Osteocyte (in vitro differentiated cells): ENCODE measurements around the gene VWA5B1. TPM values are rescaled to one million over a fixed set of nuclear protein-coding genes. Genes with fewer than 3 reads are reported as not detected.

Experiments used
- DNase-seq: peaks from one replicate; pipeline ENCODE4 v3.0.0; 2021; ENCODE audit warnings: mixed read lengths; ENCODE audit not compliant: unreplicated experiment; ENCODE audit errors: extremely low spot score
- H3K27ac Mint-ChIP-seq: one replicate; pipeline ENCODE4 v1.8.0; 2021; ENCODE audit warnings: mild to moderate bottlenecking, mixed read lengths; ENCODE audit not compliant: unreplicated experiment
- H3K27me3 Mint-ChIP-seq: one replicate; pipeline ENCODE4 v1.8.0; 2021; ENCODE audit warnings: mixed read lengths; ENCODE audit not compliant: unreplicated experiment
- H3K36me3 Mint-ChIP-seq: one replicate; pipeline ENCODE4 v1.8.0; 2021; ENCODE audit warnings: mixed read lengths; ENCODE audit not compliant: unreplicated experiment
- H3K4me1 Mint-ChIP-seq: one replicate; pipeline ENCODE4 v1.8.0; 2021; ENCODE audit warnings: mixed read lengths; ENCODE audit not compliant: unreplicated experiment
- H3K4me3 Mint-ChIP-seq: one replicate; pipeline ENCODE4 v1.8.0; 2021; ENCODE audit warnings: mild to moderate bottlenecking, moderate library complexity, mixed read lengths; ENCODE audit not compliant: unreplicated experiment
- H3K9me3 Mint-ChIP-seq: one replicate; pipeline ENCODE4 v1.8.0; 2021; ENCODE audit warnings: mixed read lengths; ENCODE audit not compliant: unreplicated experiment
- total RNA-seq: library from RNA; stranded (reverse); gene quantifications from 2 replicates; pipeline ENCODE4 v1.2.1, GENCODE V29; 2021
- TF ChIP-seq, protein P1 (sequence below): fragments of 200-600 bp; sonication (generic); IDR thresholded peaks from 2 replicates; pipeline ENCODE4 v1.5.0; 2021; ENCODE audit warnings: antibody characterized with exemption, mild to moderate bottlenecking, moderate library complexity

The VWA5B1 gene
- total RNA-seq, 1 donor from 2014 or later, result not detected

DNA sequence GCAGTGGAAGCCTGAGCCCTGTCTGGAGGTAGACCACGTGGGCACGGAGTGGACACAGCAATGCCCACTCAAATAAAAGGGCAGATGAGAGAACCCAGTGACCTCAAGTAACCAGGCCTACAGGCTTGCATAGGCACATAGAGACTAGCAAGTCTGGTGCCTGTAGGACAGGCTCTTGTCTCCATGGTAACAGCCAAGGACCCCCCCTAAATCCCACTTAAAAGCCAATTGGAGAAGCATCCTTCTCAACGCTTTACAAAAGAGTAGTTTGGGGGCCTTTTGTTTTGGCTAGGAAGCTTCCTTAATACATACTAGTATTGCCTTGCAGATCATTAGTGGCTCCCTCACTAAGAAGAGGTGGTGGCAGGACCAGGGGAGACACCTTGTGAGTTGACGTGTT, 63.9 kb downstream of the VWA5B1 start:
- Mint-ChIP-seq H3K4me3 (no peak overlapping the region), H3K9me3 (no peaks in the 10 kb centered on the region), H3K4me1 (peaks cover 10% of the 10 kb centered on the region), H3K27me3 (peaks cover 16% of the 10 kb centered on the region), H3K27ac (no peak overlapping the region), H3K36me3 (no peaks in the 10 kb centered on the region)
- TF ChIP-seq, protein P1, sequence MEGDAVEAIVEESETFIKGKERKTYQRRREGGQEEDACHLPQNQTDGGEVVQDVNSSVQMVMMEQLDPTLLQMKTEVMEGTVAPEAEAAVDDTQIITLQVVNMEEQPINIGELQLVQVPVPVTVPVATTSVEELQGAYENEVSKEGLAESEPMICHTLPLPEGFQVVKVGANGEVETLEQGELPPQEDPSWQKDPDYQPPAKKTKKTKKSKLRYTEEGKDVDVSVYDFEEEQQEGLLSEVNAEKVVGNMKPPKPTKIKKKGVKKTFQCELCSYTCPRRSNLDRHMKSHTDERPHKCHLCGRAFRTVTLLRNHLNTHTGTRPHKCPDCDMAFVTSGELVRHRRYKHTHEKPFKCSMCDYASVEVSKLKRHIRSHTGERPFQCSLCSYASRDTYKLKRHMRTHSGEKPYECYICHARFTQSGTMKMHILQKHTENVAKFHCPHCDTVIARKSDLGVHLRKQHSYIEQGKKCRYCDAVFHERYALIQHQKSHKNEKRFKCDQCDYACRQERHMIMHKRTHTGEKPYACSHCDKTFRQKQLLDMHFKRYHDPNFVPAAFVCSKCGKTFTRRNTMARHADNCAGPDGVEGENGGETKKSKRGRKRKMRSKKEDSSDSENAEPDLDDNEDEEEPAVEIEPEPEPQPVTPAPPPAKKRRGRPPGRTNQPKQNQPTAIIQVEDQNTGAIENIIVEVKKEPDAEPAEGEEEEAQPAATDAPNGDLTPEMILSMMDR, result no peak
- DNase-seq, result no peak

DNA sequence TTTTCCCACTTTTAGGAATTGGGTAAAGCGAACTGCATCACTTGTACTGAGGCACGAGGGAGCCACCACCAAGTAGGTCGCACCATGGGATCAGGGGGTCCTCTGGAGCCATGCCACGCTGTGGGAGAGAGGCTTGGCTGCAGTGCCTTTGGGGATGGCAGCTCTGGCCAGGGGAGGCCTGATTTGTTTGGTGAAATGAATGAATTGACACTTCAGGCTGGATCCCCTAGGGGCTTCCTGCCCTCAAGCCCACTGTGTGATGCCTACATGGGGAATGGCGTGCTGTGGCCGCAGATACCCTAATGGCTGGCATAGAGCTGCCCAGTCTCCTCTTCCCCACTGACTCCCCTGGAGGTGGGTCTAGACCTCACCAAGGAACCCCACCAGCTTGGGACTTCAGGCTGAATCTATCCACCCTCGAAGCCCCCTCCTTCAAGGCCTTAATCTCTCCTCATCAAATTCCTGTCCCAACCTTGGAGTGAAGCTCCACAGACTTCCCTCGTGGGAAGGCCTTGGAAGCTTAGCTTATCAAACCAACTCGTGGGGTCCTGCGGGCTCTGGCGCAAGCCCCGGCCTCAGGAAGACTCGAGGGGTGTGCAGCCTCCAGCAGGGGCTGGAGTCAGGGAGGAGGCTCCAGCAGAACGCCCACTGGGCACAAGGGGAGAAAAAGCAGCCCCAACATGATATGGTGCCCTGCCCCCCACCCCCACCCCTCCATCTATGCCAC, 64.6 kb downstream of the VWA5B1 start:
- H3K9me3 Mint-ChIP-seq, result no peaks in the 10 kb centered on the region
- DNase-seq, result no peak
- TF ChIP-seq, protein P1, result no peak
- no peak overlapping the region for H3K4me3 Mint-ChIP-seq
- peaks cover 10% of the 10 kb centered on the region for H3K4me1 Mint-ChIP-seq
- no peak overlapping the region for H3K27ac Mint-ChIP-seq
- no peaks in the 10 kb centered on the region for H3K36me3 Mint-ChIP-seq
- H3K27me3 Mint-ChIP-seq, result peaks cover 23% of the 10 kb centered on the region

DNA sequence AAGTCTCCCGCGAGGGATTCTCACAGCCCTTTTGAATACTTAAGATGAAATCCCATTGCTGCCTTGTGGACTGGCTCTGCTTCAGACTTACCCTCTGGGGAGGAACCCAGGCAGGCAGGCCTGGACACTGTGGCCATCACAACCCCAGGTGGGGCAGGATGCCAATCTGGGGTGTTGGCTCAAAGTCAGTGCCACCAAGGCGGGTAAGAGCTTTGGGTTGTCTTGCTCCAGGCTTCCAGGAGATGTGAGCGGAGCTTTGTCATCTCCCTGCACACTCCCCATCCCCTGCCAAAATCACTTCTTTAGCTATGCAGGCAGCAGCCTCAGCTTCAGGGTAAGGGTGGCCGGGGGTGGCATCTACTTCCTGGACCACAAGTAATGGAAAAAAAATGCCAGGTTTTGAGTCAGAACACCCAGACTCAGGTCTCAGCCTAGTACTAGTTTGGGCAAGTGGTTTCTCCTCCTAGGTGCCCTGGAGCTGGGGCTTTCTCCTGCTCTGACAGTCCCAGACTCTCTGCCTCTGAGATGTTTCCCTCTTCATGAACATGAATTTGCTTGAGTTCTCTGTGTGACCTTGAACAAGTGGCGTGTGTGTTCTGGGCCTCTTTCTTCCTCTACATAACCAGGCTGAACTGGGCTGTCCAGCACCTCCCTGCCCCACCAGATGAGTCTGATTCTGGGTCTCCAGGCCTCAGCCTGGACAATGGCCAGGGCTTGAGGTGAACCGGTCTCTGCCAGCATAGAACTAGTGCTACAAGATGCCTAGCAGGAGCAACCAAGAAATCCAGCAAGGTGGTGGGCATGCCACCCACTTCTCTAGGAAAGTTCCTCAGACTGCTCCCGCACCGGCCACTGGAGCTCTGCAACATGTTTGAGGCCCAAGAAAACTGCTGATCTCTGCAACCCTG, 65.4 kb downstream of the VWA5B1 start:
- peaks cover 26% of the 10 kb centered on the region for H3K27me3 Mint-ChIP-seq

DNA sequence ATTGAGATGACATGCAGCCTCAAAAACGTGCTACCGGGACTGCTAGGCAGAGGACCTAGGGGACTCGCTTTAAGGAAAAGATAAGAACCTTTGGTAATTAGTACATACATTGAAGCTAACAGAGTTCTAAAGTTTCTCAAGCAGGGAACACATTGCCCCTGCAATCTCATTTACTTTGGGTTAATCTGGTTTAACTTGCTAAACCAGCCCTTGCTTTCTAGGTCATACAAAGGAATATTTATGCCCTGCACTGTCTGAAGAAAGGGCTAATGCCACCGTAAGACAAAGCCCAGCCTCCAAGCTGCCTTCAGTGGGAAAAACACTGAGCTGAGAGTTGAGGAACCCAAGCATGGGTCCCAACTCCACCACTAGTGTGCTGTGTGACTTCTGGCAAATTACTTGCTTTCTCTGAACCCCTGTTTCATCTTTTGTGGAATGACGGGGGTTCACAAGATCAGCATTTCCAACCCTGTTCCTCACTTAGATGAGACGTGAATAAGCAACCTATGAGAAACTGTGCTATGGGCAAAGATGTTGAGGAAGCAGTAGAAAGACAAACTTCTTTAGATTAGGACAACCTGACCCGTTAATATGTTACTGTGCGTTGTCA, 66.3 kb downstream of the VWA5B1 start:
- Mint-ChIP-seq H3K27ac (no peak overlapping the region), H3K4me3 (no peak overlapping the region), H3K27me3 (peaks cover 27% of the 10 kb centered on the region), H3K36me3 (no peaks in the 10 kb centered on the region), H3K9me3 (no peaks in the 10 kb centered on the region), H3K4me1 (peaks cover 10% of the 10 kb centered on the region)
- DNase-seq, result no peak
- TF ChIP-seq, protein P1, result no peak

More for the DNA sequence above, 65.4 kb downstream of the VWA5B1 start:
- TF ChIP-seq, protein P1, result no peak
- H3K4me1 Mint-ChIP-seq, result peaks cover 10% of the 10 kb centered on the region
- no peaks in the 10 kb centered on the region for H3K36me3 Mint-ChIP-seq
- no peak for DNase-seq
- no peaks in the 10 kb centered on the region for H3K9me3 Mint-ChIP-seq
- no peak overlapping the region for H3K4me3 Mint-ChIP-seq
- no peak overlapping the region for H3K27ac Mint-ChIP-seq
